NT2/D1 (cell line): ENCODE results near the gene SPRR1B.

ENCODE experiments used
- SUZ12 ChIP-seq: IDR thresholded peaks from 2 replicates; pipeline ENCODE4 v1.6.1; 2011; ENCODE audit not compliant: insufficient read length, insufficient read depth; ENCODE audit errors: extremely low read depth
- YY1 ChIP-seq: IDR thresholded peaks from 2 replicates; pipeline ENCODE4 v1.6.1; 2011; ENCODE audit not compliant: insufficient read length, insufficient read depth

GRCh38 chr1:153070243-153070642, 39.2 kb downstream of the SPRR1B start:
- TF ChIP-seq SUZ12, result no peak
- no peak for TF ChIP-seq YY1
